Measurements from ENCODE around the gene EGFL8. TPM values are rescaled to one million over a fixed set of nuclear protein-coding genes. Genes with fewer than 3 reads are reported as not detected.

Gene EGFL8
- total and polyA plus RNA-seq, 9 of the 15 experiments (the other 6 are each of a cell fraction or from before 2014, with no cell fraction given) = 2.2 to 47.4 (median 14.2) TPM

DNA sequence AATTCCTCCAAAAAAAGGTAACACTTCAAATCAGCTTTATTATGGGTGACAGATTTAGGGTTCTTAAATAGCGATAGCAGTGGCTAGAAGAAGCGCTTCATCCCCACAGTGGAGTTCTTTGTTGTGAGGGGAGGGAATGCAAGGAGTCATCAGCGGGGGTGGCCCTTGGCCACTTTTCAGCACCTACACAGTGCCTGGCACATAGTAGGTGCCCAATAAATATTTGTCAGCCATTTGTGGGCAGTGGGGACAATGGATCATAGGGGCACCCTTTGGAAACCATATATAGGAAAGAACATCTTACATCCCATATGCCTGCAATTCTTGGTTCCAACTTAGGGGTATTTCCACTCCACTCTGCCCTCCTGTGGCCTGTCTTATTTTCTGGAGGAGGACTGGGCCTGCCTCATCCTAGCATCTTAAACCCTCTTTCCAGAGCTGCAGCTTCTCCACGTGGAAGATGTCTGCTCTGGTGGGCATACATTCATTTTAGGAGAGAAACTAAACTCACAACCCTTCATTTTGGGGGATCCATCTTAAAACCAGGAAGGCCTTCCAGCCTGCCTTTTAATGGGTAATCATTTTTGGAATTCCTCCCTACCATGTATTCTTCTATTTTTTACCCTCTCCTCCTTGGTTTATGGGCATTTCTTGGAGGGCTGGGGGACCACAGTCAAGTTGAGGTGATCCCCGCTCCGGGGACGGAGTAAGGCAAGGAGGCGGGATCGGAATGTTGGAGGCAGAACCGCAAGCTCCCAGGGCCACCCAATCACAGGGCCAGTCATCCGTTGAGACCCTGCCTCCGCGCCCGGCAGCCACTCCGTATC is 30.6 kb downstream of the EGFL8 start (continued):
- TF ChIP-seq ZNF175 (CRISPR knock-in tag; IDR thresholded peaks at IDR 0.05; ENCODE audit: low read depth) (peak; percentile 19; the same call in 1 of the 2 replicates), NR1H2 (CRISPR knock-in tag; IDR thresholded peaks at IDR 0.05) (0 out of 2 replicates have a peak, but pooled peaks have one; percentile 66), ZNF707 (CRISPR knock-in tag; conservative IDR thresholded peaks at IDR 0.05) (no peak), ZFP36 (IDR thresholded peaks at IDR 0.05; ENCODE audit: low read depth, low read length, partially characterized antibody) (no peak), JUN (IDR thresholded peaks at IDR 0.05; ENCODE audit: borderline replicate concordance, low read depth, low read length) (0 out of 2 replicates have a peak, but pooled peaks have one; percentile 19), JUN (CRISPR knock-in tag; IDR thresholded peaks at IDR 0.05; ENCODE audit: borderline replicate concordance) (no peak), MEIS2 (IDR thresholded peaks at IDR 0.05; ENCODE audit: partially characterized antibody) (peak; percentile 11), FOS (IDR thresholded peaks at IDR 0.05; ENCODE audit: extremely low read depth, insufficient read length) (peak; percentile 57), DPF2 (IDR thresholded peaks at IDR 0.05) (peak; percentile 78)
- TF ChIP-seq, protein P1, sequence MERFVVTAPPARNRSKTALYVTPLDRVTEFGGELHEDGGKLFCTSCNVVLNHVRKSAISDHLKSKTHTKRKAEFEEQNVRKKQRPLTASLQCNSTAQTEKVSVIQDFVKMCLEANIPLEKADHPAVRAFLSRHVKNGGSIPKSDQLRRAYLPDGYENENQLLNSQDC (CRISPR knock-in tag; IDR thresholded peaks at IDR 0.05) = peak; percentile 86; the same call in 1 of the 2 replicates
- TF ChIP-seq, protein P2, sequence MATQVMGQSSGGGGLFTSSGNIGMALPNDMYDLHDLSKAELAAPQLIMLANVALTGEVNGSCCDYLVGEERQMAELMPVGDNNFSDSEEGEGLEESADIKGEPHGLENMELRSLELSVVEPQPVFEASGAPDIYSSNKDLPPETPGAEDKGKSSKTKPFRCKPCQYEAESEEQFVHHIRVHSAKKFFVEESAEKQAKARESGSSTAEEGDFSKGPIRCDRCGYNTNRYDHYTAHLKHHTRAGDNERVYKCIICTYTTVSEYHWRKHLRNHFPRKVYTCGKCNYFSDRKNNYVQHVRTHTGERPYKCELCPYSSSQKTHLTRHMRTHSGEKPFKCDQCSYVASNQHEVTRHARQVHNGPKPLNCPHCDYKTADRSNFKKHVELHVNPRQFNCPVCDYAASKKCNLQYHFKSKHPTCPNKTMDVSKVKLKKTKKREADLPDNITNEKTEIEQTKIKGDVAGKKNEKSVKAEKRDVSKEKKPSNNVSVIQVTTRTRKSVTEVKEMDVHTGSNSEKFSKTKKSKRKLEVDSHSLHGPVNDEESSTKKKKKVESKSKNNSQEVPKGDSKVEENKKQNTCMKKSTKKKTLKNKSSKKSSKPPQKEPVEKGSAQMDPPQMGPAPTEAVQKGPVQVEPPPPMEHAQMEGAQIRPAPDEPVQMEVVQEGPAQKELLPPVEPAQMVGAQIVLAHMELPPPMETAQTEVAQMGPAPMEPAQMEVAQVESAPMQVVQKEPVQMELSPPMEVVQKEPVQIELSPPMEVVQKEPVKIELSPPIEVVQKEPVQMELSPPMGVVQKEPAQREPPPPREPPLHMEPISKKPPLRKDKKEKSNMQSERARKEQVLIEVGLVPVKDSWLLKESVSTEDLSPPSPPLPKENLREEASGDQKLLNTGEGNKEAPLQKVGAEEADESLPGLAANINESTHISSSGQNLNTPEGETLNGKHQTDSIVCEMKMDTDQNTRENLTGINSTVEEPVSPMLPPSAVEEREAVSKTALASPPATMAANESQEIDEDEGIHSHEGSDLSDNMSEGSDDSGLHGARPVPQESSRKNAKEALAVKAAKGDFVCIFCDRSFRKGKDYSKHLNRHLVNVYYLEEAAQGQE (IDR thresholded peaks at IDR 0.05; ENCODE audit: borderline replicate concordance) = peak; percentile 62; the same call in 1 of the 2 replicates
- TF ChIP-seq, protein P2 (CRISPR knock-in tag; IDR thresholded peaks at IDR 0.05; ENCODE audit: low read depth) = no peak
- TF ChIP-seq, protein P3, sequence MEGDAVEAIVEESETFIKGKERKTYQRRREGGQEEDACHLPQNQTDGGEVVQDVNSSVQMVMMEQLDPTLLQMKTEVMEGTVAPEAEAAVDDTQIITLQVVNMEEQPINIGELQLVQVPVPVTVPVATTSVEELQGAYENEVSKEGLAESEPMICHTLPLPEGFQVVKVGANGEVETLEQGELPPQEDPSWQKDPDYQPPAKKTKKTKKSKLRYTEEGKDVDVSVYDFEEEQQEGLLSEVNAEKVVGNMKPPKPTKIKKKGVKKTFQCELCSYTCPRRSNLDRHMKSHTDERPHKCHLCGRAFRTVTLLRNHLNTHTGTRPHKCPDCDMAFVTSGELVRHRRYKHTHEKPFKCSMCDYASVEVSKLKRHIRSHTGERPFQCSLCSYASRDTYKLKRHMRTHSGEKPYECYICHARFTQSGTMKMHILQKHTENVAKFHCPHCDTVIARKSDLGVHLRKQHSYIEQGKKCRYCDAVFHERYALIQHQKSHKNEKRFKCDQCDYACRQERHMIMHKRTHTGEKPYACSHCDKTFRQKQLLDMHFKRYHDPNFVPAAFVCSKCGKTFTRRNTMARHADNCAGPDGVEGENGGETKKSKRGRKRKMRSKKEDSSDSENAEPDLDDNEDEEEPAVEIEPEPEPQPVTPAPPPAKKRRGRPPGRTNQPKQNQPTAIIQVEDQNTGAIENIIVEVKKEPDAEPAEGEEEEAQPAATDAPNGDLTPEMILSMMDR (IDR thresholded peaks at IDR 0.05 in 2 of 3, conservative IDR thresholded peaks at IDR 0.05 in 1 of 3; ENCODE audit: insufficient read depth in 2 of 3, low read depth in 1 of 3, low read length in 3 of 3) = peak; percentile 72 to 96 (median 85)
- TF ChIP-seq, protein P4, sequence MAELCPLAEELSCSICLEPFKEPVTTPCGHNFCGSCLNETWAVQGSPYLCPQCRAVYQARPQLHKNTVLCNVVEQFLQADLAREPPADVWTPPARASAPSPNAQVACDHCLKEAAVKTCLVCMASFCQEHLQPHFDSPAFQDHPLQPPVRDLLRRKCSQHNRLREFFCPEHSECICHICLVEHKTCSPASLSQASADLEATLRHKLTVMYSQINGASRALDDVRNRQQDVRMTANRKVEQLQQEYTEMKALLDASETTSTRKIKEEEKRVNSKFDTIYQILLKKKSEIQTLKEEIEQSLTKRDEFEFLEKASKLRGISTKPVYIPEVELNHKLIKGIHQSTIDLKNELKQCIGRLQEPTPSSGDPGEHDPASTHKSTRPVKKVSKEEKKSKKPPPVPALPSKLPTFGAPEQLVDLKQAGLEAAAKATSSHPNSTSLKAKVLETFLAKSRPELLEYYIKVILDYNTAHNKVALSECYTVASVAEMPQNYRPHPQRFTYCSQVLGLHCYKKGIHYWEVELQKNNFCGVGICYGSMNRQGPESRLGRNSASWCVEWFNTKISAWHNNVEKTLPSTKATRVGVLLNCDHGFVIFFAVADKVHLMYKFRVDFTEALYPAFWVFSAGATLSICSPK (IDR thresholded peaks at IDR 0.05; ENCODE audit: borderline replicate concordance) = no peak

Measured in K562 (cell line).